Transverse colon (tissue), 3 donors: ENCODE data around the gene DNAJC18.

Source experiments
- EP300 ChIP-seq: sonication (generic); formaldehyde crosslinking; IDR thresholded peaks from one replicate; pipeline ENCODE4 v1.6.1; 2017; ENCODE audit warnings: antibody characterized with exemption, low read depth
- POLR2A ChIP-seq: fragments of 450-650 bp; IDR thresholded peaks from one replicate; pipeline ENCODE4 v1.6.1; 2016; ENCODE audit warnings: antibody characterized with exemption, mild to moderate bottlenecking, moderate library complexity
- TF ChIP-seq, protein P1 (sequence below), 5 experiments: fragments of 200-600 bp in 3 of 5; fragments of 450-650 bp in 2 of 5; sonication (generic) in 3 of 5; IDR thresholded peaks; 1 replicate in 2 of 5; 2 replicates in 3 of 5; pipeline ENCODE4 v1.5.1; 2016 to 2017; ENCODE audit warnings: antibody characterized with exemption in 5 of 5, inconsistent platforms in 3 of 5, mild to moderate bottlenecking in 2 of 5, moderate library complexity in 1 of 5

DNA sequence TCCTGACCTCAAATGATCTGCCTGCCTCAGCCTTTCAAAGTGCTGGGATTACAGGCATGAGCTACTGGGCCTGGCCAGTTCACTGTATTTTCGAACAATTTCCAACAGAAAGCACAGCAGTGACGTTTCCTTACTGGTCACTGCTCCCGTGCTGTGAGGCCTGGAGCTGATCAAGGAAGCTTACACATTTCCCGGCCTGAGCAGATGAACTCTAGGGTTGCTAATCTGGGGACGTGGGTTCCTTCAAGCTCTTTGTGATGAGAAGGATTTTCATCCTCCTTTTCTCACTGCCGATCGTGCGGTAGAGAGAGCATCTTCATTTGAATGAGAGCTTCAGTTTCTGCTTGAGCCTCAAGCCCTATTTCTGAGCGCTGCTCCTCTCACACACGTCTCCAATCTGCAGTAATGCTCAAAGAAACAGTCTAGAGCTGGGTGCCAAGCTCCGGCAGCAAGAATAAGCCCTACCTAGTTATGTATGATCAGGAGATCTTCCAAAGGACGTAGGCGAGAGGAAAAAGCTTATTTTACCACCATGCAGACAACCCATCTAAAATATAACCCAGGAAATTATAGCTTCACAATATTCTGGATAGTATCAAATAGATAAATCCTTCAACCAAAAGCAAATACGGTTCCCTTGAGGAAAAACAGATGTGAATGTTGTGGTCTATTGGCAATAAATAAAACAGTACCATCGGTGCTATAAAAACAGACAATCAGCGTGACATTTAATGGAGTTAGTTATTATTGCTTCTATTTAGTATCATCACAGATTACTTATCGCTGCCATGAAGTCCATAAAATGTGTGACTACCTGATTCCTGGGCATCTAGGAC, 28.1 kb downstream of the DNAJC18 start:
- TF ChIP-seq, protein P1, sequence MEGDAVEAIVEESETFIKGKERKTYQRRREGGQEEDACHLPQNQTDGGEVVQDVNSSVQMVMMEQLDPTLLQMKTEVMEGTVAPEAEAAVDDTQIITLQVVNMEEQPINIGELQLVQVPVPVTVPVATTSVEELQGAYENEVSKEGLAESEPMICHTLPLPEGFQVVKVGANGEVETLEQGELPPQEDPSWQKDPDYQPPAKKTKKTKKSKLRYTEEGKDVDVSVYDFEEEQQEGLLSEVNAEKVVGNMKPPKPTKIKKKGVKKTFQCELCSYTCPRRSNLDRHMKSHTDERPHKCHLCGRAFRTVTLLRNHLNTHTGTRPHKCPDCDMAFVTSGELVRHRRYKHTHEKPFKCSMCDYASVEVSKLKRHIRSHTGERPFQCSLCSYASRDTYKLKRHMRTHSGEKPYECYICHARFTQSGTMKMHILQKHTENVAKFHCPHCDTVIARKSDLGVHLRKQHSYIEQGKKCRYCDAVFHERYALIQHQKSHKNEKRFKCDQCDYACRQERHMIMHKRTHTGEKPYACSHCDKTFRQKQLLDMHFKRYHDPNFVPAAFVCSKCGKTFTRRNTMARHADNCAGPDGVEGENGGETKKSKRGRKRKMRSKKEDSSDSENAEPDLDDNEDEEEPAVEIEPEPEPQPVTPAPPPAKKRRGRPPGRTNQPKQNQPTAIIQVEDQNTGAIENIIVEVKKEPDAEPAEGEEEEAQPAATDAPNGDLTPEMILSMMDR (IDR thresholded peaks at IDR 0.05): no peak
- no peak for TF ChIP-seq POLR2A
- TF ChIP-seq EP300: no peak
